Aorta (tissue), 5 donors: Measurements from ENCODE around the gene VWA5B1. TPM values are rescaled to one million over a fixed set of nuclear protein-coding genes. Genes with fewer than 3 reads are reported as not detected.

Experiments
- ATAC-seq: fragments of 200-7000 bp; cut with Tn5 transposase; one replicate; pipeline ENCODE4 v1.9.1; 2022; ENCODE audit warnings: moderate library complexity; ENCODE audit not compliant: low FRiP score
- DNase-seq, 2 donors: peaks; one replicate each; pipeline ENCODE4 v3.0.0-alpha.2; 2020
- H3K27ac ChIP-seq, 2 donors: one replicate each; pipeline ENCODE4 v1.5.1; 2013; ENCODE audit warnings: low read length in 2 of 2, mild to moderate bottlenecking in 2 of 2, moderate library complexity in 2 of 2, control low read depth in 1 of 2, inconsistent platforms in 1 of 2, low read depth in 1 of 2
- H3K27me3 ChIP-seq, 2 donors: one replicate each; pipeline ENCODE4 v1.6.1; 2013; ENCODE audit warnings: control low read depth in 1 of 2, low read length in 1 of 2, mild to moderate bottlenecking in 1 of 2, moderate library complexity in 1 of 2; ENCODE audit not compliant: insufficient read depth in 2 of 2, control insufficient read depth in 1 of 2
- H3K36me3 ChIP-seq, 2 donors: one replicate each; pipeline ENCODE4 v1.6.1; 2013; ENCODE audit warnings: control low read depth in 1 of 2, low read length in 1 of 2, mild to moderate bottlenecking in 1 of 2; ENCODE audit not compliant: insufficient read depth in 2 of 2, control insufficient read depth in 1 of 2
- H3K4me1 ChIP-seq, 2 donors: one replicate each; pipeline ENCODE4 v1.6.1; 2013; ENCODE audit warnings: low read length in 2 of 2, control low read depth in 1 of 2, mild to moderate bottlenecking in 1 of 2, moderate library complexity in 1 of 2; ENCODE audit not compliant: insufficient read depth in 2 of 2, control insufficient read depth in 1 of 2
- H3K4me3 ChIP-seq, 2 donors: one replicate each; pipeline ENCODE4 v1.5.1; 2013; ENCODE audit warnings: low read length in 2 of 2, control low read depth in 1 of 2, mild to moderate bottlenecking in 1 of 2
- H3K9me3 ChIP-seq: one replicate; pipeline ENCODE4 v1.6.1; 2013; ENCODE audit warnings: mild to moderate bottlenecking, low read length; ENCODE audit not compliant: control insufficient read depth
- WGBS, 2 donors: extraction: QIAGEN DNeasy Blood & Tissue Kit; methylation state at CpG; one replicate each; pipeline ENCODE4 v1.1.7; 2013; 5-methylcytosine and 5-hydroxymethylcytosine counted together
- intact Hi-C, 2 donors: fragments of 100-400 bp; cut with DNase I; formaldehyde crosslinking; loops; one replicate each; pipeline versions ENCODE4 v1.14.2 to v1.15.0; 2022
- polyA plus RNA-seq, 2 donors: library from polyadenylated mRNA; stranded (reverse); fragments of 200-250 nt; gene quantifications; one replicate each; pipeline ENCODE4 v1.2.3, GENCODE V29; 2013
- total RNA-seq, 2 donors: library from RNA; stranded (reverse); fragmentation: NEBNext Ultra II Directional; extraction: Animal tissue kit (Norgen Biotek cat#: 25700); gene quantifications; one replicate each; pipeline ENCODE4 v1.2.1, GENCODE V29; 2021
- donor health status: healthy with polysubstance abuse.
- donor health status: Bipolar disorder and iron deficiency.
- donor health status: DM: no; HTN: no; CAD: no.
- donor health status: DM: no; HTN: no; CAD: no.
- donor health status: DM: yes; HTN: yes; CAD: no.

The VWA5B1 gene
- total and polyA plus RNA-seq, 4 donors, result not detected

DNA sequence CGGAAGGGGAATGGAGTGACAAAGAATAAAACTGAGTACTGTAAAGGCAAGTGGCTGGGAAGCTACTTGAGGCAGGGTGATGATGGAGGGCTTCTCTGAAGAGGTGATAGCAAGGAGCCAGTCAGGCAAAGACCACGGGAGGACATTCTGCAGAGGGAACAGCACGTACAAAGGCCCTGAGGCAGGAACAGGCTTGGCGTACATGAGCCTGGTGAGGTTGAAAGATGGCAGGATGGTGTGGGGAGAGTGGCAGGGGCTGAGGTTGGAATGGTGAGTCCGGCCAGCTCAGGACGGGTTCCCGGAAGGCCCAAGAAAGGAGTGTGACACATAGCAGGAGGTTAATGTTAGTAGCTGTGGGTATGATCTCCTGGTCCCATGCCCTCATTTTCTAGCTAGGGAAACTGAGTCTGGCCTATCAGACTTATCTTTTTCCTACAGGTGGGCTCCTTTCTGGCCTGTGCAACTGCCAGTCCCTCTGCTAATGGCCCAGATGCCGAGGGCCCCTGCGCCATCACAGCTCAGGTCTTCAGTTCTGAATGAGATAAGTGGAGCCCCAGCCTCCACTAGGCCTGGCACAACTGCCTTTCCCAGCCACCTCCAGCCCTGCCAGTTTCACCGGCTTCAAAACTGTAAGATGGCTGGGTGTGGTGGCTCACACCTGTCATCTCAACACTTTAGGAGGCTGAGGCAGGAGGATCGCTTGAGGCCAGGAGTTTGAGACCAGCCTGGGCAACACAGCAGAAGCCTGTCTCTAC, 87.0 kb downstream of the VWA5B1 start:
- H3K36me3 ChIP-seq, result no peaks in the 10 kb centered on the region
- ATAC-seq (no peak), DNase-seq (no peak)
- H3K27me3 ChIP-seq, result no peaks in the 10 kb centered on the region
- no peak overlapping the region for H3K4me3 ChIP-seq
- H3K27ac ChIP-seq, result no peak overlapping the region
- 89 to 91% methylated on average over 11 of the region's 11 CpGs for WGBS, 2 donors
- no peaks in the 10 kb centered on the region for H3K4me1 ChIP-seq
- intact Hi-C loops, result loop anchor here (1.0 to 5.0 kb wide), 2 partner anchors 115 to 116 kb away; no protein-coding TSS in a partner anchor
- H3K9me3 ChIP-seq, result no peaks in the 10 kb centered on the region

GRCh38 chr1:20379075-20379474, 88.4 kb downstream of the VWA5B1 start:
- no peak for DNase-seq
- Histone ChIP-seq H3K4me3 (no peak overlapping the region), H3K36me3 (no peaks in the 10 kb centered on the region), H3K27ac (no peak overlapping the region), H3K27me3 (no peaks in the 10 kb centered on the region), H3K4me1 (no peaks in the 10 kb centered on the region), H3K9me3 (no peaks in the 10 kb centered on the region)
- intact Hi-C loops, result loop anchor here in 1 of 2 donors (5.0 kb wide), 1 partner anchor 113 kb away; no protein-coding TSS in a partner anchor
- no peak for ATAC-seq
- 54 to 61% methylated on average over 7 of the region's 7 CpGs for WGBS, 2 donors

GRCh38 chr1:20380175-20380574, 89.5 kb downstream of the VWA5B1 start:
- no peak overlapping the region for H3K27ac ChIP-seq
- intact Hi-C loops, result no loop called here
- no peaks in the 10 kb centered on the region for H3K9me3 ChIP-seq
- DNase-seq (no peak), ATAC-seq (no peak)
- H3K4me3 ChIP-seq, result no peak overlapping the region
- no peaks in the 10 kb centered on the region for H3K36me3 ChIP-seq
- no peaks in the 10 kb centered on the region for H3K4me1 ChIP-seq
- no peaks in the 10 kb centered on the region for H3K27me3 ChIP-seq
- 76 to 77% methylated on average over 6 of the region's 6 CpGs for WGBS, 2 donors

DNA sequence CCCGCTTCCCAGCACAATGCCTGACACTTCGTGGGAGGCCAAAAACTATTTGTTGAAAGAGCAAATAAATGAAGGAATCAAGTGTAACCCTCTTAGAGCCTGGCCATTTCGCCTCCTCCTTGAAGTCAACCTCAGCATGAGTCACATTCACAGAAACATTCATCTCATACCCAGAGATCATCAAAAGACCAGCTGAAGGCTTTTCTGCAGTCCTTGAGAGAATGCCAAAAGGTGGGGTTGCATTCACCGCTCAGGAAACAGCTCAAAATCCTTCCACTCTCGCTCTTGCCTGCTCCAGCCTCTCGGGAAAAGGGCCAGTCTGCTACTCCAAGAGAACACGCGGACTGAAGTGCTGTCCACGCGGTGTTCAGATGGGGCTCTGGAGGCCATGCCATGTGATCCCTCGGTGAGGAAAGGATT, 90.0 kb downstream of the VWA5B1 start:
- no peaks in the 10 kb centered on the region for H3K4me1 ChIP-seq
- H3K4me3 ChIP-seq, result no peak overlapping the region
- no peak overlapping the region for H3K27ac ChIP-seq
- no peaks in the 10 kb centered on the region for H3K9me3 ChIP-seq
- no peaks in the 10 kb centered on the region for H3K27me3 ChIP-seq
- no peaks in the 10 kb centered on the region for H3K36me3 ChIP-seq
- 47 to 56% methylated on average over 11 of the region's 11 CpGs for WGBS, 2 donors
- ATAC-seq, result no peak
- intact Hi-C loops, result no loop called here
- no peak for DNase-seq

DNA sequence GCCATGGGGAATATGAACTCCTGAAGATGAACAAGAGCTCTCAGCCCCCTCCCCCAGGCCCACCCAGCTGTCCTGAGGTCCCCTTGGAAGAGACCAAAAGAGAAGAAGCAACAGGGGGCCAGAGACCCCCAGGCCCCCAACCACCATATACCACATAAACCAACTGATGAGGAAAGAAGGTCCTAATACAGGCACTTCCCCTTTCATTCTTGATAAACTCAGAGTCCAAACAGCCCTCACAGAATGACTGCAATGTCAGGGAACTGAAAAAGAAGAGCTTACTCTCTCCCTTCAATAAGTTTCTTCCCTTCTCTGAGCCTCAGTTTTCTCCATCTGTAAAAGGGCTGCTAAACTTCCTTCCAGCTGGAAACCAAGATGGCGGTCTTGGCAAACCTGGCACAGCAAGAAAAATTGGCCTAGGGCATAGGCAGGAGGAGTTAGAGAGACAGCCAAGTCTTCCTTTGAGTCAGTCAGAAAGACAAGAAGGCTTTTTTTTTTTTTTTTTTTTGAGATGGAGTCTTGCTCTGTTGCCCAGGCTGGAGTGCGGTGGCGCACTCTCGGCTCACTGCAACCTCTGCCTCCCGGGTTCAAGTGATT, 90.5 kb downstream of the VWA5B1 start:
- no peak overlapping the region for H3K4me3 ChIP-seq
- 90% methylated on average over 5 of the region's 5 CpGs for WGBS, 2 donors
- no peaks in the 10 kb centered on the region for H3K4me1 ChIP-seq
- no peaks in the 10 kb centered on the region for H3K9me3 ChIP-seq
- DNase-seq, result no peak
- no peaks in the 10 kb centered on the region for H3K27me3 ChIP-seq
- intact Hi-C loops, result no loop called here
- H3K36me3 ChIP-seq, result no peaks in the 10 kb centered on the region
- H3K27ac ChIP-seq, result no peak overlapping the region
- ATAC-seq, result no peak

DNA sequence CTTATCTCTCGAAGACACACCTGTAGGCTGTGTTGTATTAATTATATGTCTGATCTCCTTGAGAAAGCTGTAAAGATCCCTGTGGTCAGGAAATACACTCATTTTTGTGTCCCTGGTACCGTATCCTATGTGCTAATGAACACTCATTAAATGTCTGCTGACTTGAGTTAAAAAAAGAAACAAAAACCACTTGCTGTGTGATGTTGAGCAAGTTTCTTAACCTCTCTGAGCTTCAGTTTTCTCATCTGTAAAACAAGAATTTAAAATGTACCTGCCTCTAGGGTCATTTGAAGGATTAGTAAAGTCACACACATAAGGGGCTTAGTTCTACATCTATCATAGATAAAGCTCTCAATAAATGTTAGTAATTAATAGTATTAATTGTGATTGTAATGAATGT, 91.3 kb downstream of the VWA5B1 start:
- Histone ChIP-seq H3K4me1 (no peaks in the 10 kb centered on the region), H3K4me3 (no peak overlapping the region), H3K27ac (no peak overlapping the region), H3K27me3 (no peaks in the 10 kb centered on the region), H3K9me3 (no peaks in the 10 kb centered on the region), H3K36me3 (no peaks in the 10 kb centered on the region)
- DNase-seq, result no peak
- ATAC-seq, result no peak
- 83 to 87% methylated on average over 2 of the region's 2 CpGs for WGBS, 2 donors
- intact Hi-C loops, result no loop called here

DNA sequence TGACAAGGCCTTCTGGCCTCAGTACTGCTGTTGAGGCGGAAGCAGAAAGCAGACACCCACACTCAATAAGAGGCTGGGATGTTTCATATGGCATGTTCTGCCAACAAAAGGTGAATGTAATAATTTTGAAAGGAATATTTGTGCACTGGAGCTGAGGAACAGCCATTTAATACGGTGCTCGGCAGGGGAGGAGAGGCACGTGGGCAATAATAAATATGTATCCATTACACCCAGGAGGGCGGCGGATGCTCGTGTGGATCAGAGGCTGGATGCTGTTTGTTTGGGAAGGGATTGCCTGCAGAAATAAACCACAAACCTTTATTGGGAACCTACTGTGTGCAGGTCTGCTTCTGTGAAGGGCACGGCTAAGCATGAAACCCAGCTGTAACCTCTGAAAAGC, 92.0 kb downstream of the VWA5B1 start:
- intact Hi-C loops, result no loop called here
- DNase-seq (no peak), ATAC-seq (no peak)
- no peaks in the 10 kb centered on the region for H3K36me3 ChIP-seq
- WGBS, 2 donors, result 84 to 85% methylated on average over 8 of the region's 8 CpGs
- H3K9me3 ChIP-seq, result no peaks in the 10 kb centered on the region
- H3K27me3 ChIP-seq, result no peaks in the 10 kb centered on the region
- no peak overlapping the region for H3K27ac ChIP-seq
- H3K4me1 ChIP-seq, result no peaks in the 10 kb centered on the region
- H3K4me3 ChIP-seq, result no peak overlapping the region

- Histone ChIP-seq H3K27ac (no peak overlapping the region), H3K36me3 (no peaks in the 10 kb centered on the region), H3K4me3 (no peak overlapping the region), H3K9me3 (no peaks in the 10 kb centered on the region), H3K4me1 (no peaks in the 10 kb centered on the region), H3K27me3 (no peaks in the 10 kb centered on the region)
- DNase-seq (no peak), ATAC-seq (no peak)
- intact Hi-C loops, result no loop called here
- WGBS, 2 donors, result 48 to 58% methylated on average over 3 of the region's 3 CpGs
These were observed 93.0 kb downstream of the VWA5B1 start for GRCh38 chr1:20383631-20384030.

- ATAC-seq, result no peak
- H3K27me3 ChIP-seq, result no peaks in the 10 kb centered on the region
- intact Hi-C loops, result no loop called here
- H3K9me3 ChIP-seq, result no peaks in the 10 kb centered on the region
- 26 to 34% methylated on average over 6 of the region's 6 CpGs for WGBS, 2 donors
- no peaks in the 10 kb centered on the region for H3K4me1 ChIP-seq
- H3K27ac ChIP-seq, result no peak overlapping the region
- H3K4me3 ChIP-seq, result no peak overlapping the region
- no peaks in the 10 kb centered on the region for H3K36me3 ChIP-seq
- DNase-seq, result no peak
These were observed 95.0 kb downstream of the VWA5B1 start for GRCh38 chr1:20385630-20386029.
